ENCODE measurements around the gene APOA5. TPM values are rescaled to one million over a fixed set of nuclear protein-coding genes. Genes with fewer than 3 reads are reported as not detected.

The APOA5 gene
- total and polyA plus RNA-seq, 4 donors = not detected

DNA sequence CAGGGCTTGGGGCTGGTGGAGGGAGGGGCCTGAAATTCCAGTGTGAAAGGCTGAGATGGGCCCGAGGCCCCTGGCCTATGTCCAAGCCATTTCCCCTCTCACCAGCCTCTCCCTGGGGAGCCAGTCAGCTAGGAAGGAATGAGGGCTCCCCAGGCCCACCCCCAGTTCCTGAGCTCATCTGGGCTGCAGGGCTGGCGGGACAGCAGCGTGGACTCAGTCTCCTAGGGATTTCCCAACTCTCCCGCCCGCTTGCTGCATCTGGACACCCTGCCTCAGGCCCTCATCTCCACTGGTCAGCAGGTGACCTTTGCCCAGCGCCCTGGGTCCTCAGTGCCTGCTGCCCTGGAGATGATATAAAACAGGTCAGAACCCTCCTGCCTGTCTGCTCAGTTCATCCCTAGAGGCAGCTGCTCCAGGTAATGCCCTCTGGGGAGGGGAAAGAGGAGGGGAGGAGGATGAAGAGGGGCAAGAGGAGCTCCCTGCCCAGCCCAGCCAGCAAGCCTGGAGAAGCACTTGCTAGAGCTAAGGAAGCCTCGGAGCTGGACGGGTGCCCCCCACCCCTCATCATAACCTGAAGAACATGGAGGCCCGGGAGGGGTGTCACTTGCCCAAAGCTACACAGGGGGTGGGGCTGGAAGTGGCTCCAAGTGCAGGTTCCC is 38.0 kb upstream of the APOA5 start, which contains the start of gene APOC3:
Gene APOC3 (plus strand): TSS at position 383 of the 659 bp plus-strand sequence. CDS start 676 bp downstream, outside the sequence.
- intact Hi-C loops (cut with DNase I) = no loop called here
- Histone ChIP-seq H3K4me1 (ENCODE audit: control insufficient read depth in 1 of 2, insufficient read depth in 2 of 2, low read length in 2 of 2) (no peaks in the 10 kb centered on the region), H3K36me3 (ENCODE audit: control insufficient read depth in 1 of 2, insufficient read depth in 2 of 2, low read length in 1 of 2) (no peaks in the 10 kb centered on the region), H3K27ac (ENCODE audit: low read depth in 1 of 2, low read length in 2 of 2) (no peak within 1 kb of the TSS), H3K27me3 (ENCODE audit: control insufficient read depth in 1 of 2, insufficient read depth in 2 of 2, low read length in 1 of 2) (no peaks in the 10 kb centered on the region), H3K9me3 (ENCODE audit: control insufficient read depth, low read length) (no peaks in the 10 kb centered on the region), H3K4me3 (ENCODE audit: low read length in 2 of 2) (no peak within 1 kb of the TSS)
- DNase-seq (no peak), ATAC-seq (ENCODE audit: low FRiP score) (no peak)
- WGBS, 2 donors = 72 to 75% methylated on average over 9 of the region's 9 CpGs

DNA sequence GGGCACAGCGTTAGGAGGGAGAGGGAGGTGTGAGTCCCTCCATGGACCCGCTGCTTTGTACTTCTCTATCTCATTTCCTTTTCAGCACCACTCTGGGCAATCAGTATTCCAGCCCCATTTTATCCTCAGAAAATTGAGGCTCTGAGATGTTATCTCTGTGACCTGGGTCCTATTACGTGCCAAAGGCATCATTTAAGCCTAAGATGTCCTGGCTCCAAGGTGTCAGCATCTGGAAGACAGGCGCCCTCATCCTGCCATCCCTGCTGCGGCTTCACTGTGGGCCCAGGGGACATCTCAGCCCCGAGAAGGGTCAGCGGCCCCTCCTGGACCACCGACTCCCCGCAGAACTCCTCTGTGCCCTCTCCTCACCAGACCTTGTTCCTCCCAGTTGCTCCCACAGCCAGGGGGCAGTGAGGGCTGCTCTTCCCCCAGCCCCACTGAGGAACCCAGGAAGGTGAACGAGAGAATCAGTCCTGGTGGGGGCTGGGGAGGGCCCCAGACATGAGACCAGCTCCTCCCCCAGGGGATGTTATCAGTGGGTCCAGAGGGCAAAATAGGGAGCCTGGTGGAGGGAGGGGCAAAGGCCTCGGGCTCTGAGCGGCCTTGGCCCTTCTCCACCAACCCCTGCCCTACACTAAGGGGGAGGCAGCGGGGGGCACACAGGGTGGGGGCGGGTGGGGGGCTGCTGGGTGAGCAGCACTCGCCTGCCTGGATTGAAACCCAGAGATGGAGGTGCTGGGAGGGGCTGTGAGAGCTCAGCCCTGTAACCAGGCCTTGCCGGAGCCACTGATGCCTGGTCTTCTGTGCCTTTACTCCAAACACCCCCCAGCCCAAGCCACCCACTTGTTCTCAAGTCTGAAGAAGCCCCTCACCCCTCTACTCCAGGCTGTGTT is 37.2 kb upstream of the APOA5 start:
- H3K27me3 ChIP-seq (ENCODE audit: control insufficient read depth in 1 of 2, insufficient read depth in 2 of 2, low read length in 1 of 2) = no peaks in the 10 kb centered on the region
- WGBS, 2 donors = 78 to 87% methylated on average over 13 to 16 of the region's 16 CpGs

DNA sequence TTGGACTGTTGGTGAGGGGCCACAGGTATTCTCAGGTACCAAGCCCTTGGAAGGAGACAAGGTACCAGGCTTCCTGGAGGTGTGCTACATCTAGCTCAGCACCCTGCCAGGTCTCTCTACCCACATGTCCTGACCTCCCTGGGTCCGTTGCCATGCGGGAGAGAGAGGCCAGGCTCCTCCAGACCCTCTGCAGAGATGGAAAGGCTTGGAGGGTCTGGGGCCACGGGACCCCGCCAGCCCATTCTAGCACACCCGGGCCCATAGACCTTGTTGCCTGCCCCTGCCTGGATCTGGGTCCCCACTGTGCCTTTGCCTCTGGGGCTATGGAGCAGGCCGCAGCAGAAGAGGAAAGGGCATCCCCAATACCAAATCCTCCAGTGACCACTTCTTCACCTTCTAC is 35.8 kb upstream of the APOA5 start:
- ATAC-seq (ENCODE audit: low FRiP score) (no peak), DNase-seq (no peak)
- Histone ChIP-seq H3K27ac (ENCODE audit: low read depth in 1 of 2, low read length in 2 of 2) (no peak overlapping the region), H3K9me3 (ENCODE audit: control insufficient read depth, low read length) (no peaks in the 10 kb centered on the region), H3K27me3 (ENCODE audit: control insufficient read depth in 1 of 2, insufficient read depth in 2 of 2, low read length in 1 of 2) (no peaks in the 10 kb centered on the region), H3K4me3 (ENCODE audit: low read length in 2 of 2) (no peak overlapping the region), H3K4me1 (ENCODE audit: control insufficient read depth in 1 of 2, insufficient read depth in 2 of 2, low read length in 2 of 2) (no peaks in the 10 kb centered on the region), H3K36me3 (ENCODE audit: control insufficient read depth in 1 of 2, insufficient read depth in 2 of 2, low read length in 1 of 2) (no peaks in the 10 kb centered on the region)
- intact Hi-C loops (cut with DNase I) = no loop called here
- 94 to 96% methylated on average over 6 of the region's 6 CpGs for WGBS, 2 donors

More for the DNA sequence above, 37.2 kb upstream of the APOA5 start:
- intact Hi-C loops (cut with DNase I) = no loop called here
- H3K9me3 ChIP-seq (ENCODE audit: control insufficient read depth, low read length) = no peaks in the 10 kb centered on the region
- no peaks in the 10 kb centered on the region for H3K4me1 ChIP-seq (ENCODE audit: control insufficient read depth in 1 of 2, insufficient read depth in 2 of 2, low read length in 2 of 2)
- ATAC-seq (ENCODE audit: low FRiP score) = no peak
- H3K36me3 ChIP-seq (ENCODE audit: control insufficient read depth in 1 of 2, insufficient read depth in 2 of 2, low read length in 1 of 2) = no peaks in the 10 kb centered on the region
- no peak overlapping the region for H3K4me3 ChIP-seq (ENCODE audit: low read length in 2 of 2)
- no peak overlapping the region for H3K27ac ChIP-seq (ENCODE audit: low read depth in 1 of 2, low read length in 2 of 2)
- DNase-seq = no peak

DNA sequence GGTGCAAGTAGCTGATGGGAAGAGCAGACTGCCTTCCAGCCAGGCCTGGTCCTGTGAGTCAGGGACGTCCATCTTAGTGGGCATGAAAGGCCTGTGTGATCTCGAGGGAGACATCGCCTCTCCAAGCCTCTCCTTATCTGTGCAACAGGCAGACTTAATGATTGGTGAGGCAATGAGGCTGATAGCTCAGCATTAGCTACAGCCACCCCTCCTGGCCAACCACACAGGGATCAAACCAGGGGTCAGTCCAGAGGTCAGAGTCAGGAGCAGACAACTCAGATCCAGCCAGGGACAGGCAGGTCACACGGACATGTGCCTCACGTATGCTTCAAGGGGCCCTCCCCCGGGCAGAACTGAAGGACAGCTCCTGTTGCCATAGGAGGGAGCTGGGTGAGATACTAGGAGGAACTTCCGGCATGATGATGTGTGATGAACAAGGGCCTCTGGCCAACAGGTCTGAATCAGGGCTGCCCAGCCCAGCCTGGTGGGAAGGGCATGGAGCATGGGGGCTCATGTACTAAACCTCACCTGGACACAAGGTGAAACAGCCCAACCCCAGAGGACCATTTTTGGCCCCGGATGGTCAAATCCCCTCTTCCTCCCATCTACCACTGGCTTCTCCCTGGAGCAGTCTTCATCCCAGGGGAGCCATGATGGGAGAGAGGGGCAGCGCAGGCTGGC is 35.2 kb upstream of the APOA5 start:
- WGBS, 2 donors = 84 to 88% methylated on average over 9 of the region's 9 CpGs
- no peaks in the 10 kb centered on the region for H3K36me3 ChIP-seq (ENCODE audit: control insufficient read depth in 1 of 2, insufficient read depth in 2 of 2, low read length in 1 of 2)
- DNase-seq = no peak
- intact Hi-C loops (cut with DNase I) = no loop called here
- no peak for ATAC-seq (ENCODE audit: low FRiP score)
- H3K4me3 ChIP-seq (ENCODE audit: low read length in 2 of 2) = no peak overlapping the region
- H3K4me1 ChIP-seq (ENCODE audit: control insufficient read depth in 1 of 2, insufficient read depth in 2 of 2, low read length in 2 of 2) = no peaks in the 10 kb centered on the region
- H3K27me3 ChIP-seq (ENCODE audit: control insufficient read depth in 1 of 2, insufficient read depth in 2 of 2, low read length in 1 of 2) = no peaks in the 10 kb centered on the region
- no peak overlapping the region for H3K27ac ChIP-seq (ENCODE audit: low read depth in 1 of 2, low read length in 2 of 2)
- H3K9me3 ChIP-seq (ENCODE audit: control insufficient read depth, low read length) = no peaks in the 10 kb centered on the region

DNA sequence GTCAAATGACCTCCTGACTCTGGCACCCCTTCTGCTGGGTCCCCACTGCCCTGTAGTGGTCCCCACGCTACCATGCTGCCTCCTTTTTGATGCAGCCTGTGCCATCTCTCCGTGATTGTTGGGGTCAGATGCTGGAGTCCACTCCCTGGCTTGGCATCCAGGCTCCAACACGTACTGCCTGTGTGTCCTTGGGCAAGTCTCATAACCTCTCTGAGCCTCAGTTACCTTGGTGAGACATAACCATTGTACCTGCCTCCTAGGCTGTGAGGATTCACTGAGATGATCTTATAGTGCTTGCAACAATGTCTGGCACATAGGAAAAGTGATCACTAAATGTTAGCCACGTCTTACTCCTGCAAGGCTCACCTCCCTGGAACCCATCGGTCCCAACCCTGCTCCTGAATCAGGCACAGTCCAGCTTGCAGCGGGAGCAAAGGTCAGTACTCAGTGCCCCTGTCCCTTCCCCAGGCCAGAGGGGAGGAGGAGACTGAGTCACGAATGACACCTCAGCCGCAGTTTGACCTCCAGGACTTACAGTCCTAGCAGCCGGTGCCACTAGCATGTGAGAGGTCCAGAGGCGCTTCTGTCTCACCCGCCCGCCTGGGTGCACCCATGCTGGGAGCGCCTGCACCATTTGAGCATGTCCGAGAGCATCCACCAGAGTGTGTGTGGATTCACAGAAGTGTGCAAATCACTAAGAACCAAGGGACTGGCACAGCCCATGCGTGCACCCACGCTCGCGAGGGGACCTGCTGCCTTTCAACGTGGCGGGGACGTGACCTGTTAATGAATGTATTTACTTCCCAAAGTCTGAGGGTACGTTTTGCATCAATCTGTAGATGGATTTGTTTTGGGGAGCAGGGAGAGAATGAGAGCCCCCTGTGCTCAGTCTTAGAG is 34.4 kb upstream of the APOA5 start:
- DNase-seq = no peak
- Histone ChIP-seq H3K4me3 (ENCODE audit: low read length in 2 of 2) (no peak overlapping the region), H3K27me3 (ENCODE audit: control insufficient read depth in 1 of 2, insufficient read depth in 2 of 2, low read length in 1 of 2) (no peaks in the 10 kb centered on the region), H3K9me3 (ENCODE audit: control insufficient read depth, low read length) (no peaks in the 10 kb centered on the region), H3K4me1 (ENCODE audit: control insufficient read depth in 1 of 2, insufficient read depth in 2 of 2, low read length in 2 of 2) (no peaks in the 10 kb centered on the region), H3K36me3 (ENCODE audit: control insufficient read depth in 1 of 2, insufficient read depth in 2 of 2, low read length in 1 of 2) (no peaks in the 10 kb centered on the region), H3K27ac (ENCODE audit: low read depth in 1 of 2, low read length in 2 of 2) (no peak overlapping the region)
- intact Hi-C loops (cut with DNase I) = no loop called here
- no peak for ATAC-seq (ENCODE audit: low FRiP score)
- WGBS, 2 donors = 80 to 84% methylated on average over 22 of the region's 22 CpGs

DNA sequence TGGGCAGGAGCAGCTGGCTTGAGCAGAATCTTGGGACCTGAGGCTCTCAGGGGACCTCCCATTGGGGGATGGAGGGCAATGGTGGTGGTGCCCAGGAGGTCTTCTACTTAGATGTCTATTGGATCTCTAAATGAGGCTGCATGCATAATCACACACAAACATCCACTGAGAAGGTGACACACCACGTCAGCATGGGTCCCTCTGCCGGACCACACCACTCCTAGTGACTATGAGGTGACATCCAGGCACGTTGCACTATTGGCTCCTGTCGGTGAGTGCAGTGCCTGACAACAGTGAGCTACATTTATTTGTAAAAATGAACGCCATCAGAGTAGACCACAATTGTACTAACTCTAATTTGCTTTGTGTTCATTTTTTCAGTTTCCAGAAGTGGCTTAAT is 33.8 kb upstream of the APOA5 start:
- Histone ChIP-seq H3K9me3 (ENCODE audit: control insufficient read depth, low read length) (no peaks in the 10 kb centered on the region), H3K36me3 (ENCODE audit: control insufficient read depth in 1 of 2, insufficient read depth in 2 of 2, low read length in 1 of 2) (no peaks in the 10 kb centered on the region), H3K27me3 (ENCODE audit: control insufficient read depth in 1 of 2, insufficient read depth in 2 of 2, low read length in 1 of 2) (no peaks in the 10 kb centered on the region), H3K4me1 (ENCODE audit: control insufficient read depth in 1 of 2, insufficient read depth in 2 of 2, low read length in 2 of 2) (no peaks in the 10 kb centered on the region), H3K27ac (ENCODE audit: low read depth in 1 of 2, low read length in 2 of 2) (no peak overlapping the region), H3K4me3 (ENCODE audit: low read length in 2 of 2) (no peak overlapping the region)
- intact Hi-C loops (cut with DNase I) = no loop called here
- ATAC-seq (ENCODE audit: low FRiP score) = no peak
- 81 to 83% methylated on average over 5 of the region's 5 CpGs for WGBS, 2 donors
- no peak for DNase-seq

DNA sequence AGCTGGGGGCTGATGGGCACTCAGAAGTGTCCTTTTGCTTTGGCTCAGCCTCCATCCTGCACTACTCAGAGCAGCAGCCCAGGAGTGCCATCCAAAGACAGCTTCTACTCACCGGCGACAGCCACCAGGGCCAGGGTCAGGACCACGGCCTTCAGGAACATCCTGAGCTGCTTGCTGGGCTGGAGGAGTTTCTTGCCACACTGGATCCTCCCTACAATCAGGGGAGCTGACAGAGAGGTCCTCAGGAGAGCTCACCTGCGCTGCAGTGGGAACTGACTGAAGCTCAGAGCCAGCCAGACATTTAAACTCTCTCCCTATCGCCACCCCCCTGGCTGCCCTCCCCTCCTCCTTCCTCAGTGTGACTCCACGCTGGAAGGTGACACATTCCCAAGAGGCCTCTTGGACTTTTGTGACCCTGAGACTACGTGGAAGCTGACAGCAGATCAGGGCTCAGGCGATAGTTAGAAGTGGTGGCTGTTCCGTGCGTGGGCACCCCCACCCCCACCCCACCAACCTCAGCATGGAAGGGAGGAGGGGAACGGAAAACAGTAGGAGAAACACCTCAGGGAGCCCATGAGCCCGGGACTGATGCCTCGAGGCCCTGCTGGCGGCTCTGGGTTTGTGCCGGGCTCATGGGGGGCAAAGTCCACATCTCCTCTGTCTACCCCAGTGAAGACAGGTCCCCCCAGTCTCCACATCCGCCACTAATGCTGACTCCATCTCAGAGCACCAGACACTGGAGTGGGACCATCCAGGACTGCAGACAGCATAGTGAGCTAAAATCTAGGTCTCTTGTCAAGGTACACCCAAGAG is 31.6 kb upstream of the APOA5 start, which contains the start of gene APOA4:
Gene APOA4 (minus strand): TSS at position 274 of the 813 bp plus-strand sequence. CDS start 113 bp downstream, at position 161.
- intact Hi-C loops (cut with DNase I) = no loop called here

More for the DNA sequence above, 31.6 kb upstream of the APOA5 start, which contains the start of gene APOA4:
- Histone ChIP-seq H3K9me3 (ENCODE audit: control insufficient read depth, low read length) (no peaks in the 10 kb centered on the region), H3K4me1 (ENCODE audit: control insufficient read depth in 1 of 2, insufficient read depth in 2 of 2, low read length in 2 of 2) (no peaks in the 10 kb centered on the region), H3K27me3 (ENCODE audit: control insufficient read depth in 1 of 2, insufficient read depth in 2 of 2, low read length in 1 of 2) (no peaks in the 10 kb centered on the region), H3K36me3 (ENCODE audit: control insufficient read depth in 1 of 2, insufficient read depth in 2 of 2, low read length in 1 of 2) (no peaks in the 10 kb centered on the region), H3K4me3 (ENCODE audit: low read length in 2 of 2) (no peak within 1 kb of the TSS), H3K27ac (ENCODE audit: low read depth in 1 of 2, low read length in 2 of 2) (no peak within 1 kb of the TSS)
- WGBS, 2 donors = 82 to 84% methylated on average over 16 of the region's 16 CpGs
- DNase-seq = no peak
- ATAC-seq (ENCODE audit: low FRiP score) = no peak

All from aorta (tissue), 5 donors.